WTC11 (cell line): ENCODE results near the gene NPY. TPM values are rescaled to one million over a fixed set of nuclear protein-coding genes. Genes with fewer than 3 reads are reported as not detected.

ENCODE experiments used
- ATAC-seq: fragments of 200-7000 bp; cut with Tn5 transposase; 2 replicates; pipeline ENCODE4 v1.10.0; 2021; ENCODE audit warnings: mild to moderate bottlenecking, moderate library complexity
- CTCF ChIA-PET: fragments of 300-600 bp; sonication (Branson Sonifier 250); formaldehyde crosslinking; loops from one replicate; lab custom pipeline; 2021; ENCODE audit warnings: antibody characterized with exemption; lab: Charles Lee
- POLR2A ChIA-PET: fragments of 350-600 bp; sonication (Branson Sonifier 250); formaldehyde crosslinking; loops from one replicate; lab custom pipeline; 2021; ENCODE audit warnings: antibody characterized with exemption; lab: Charles Lee
- DNase-seq: peaks from one replicate; pipeline ENCODE4 v3.0.0; 2021; ENCODE audit warnings: low spot score
- H3K27ac Mint-ChIP-seq: 2 replicates; pipeline ENCODE4 v1.8.0; 2021; ENCODE audit warnings: mixed read lengths
- H3K27me3 Mint-ChIP-seq: 2 replicates; pipeline ENCODE4 v1.8.0; 2021; ENCODE audit warnings: low read depth, mild to moderate bottlenecking, moderate library complexity, mixed read lengths
- H3K36me3 Mint-ChIP-seq: 2 replicates; pipeline ENCODE4 v1.8.0; 2021; ENCODE audit warnings: mixed read lengths
- H3K4me1 Mint-ChIP-seq: 2 replicates; pipeline ENCODE4 v1.8.0; 2022; ENCODE audit warnings: mixed read lengths
- H3K4me3 Mint-ChIP-seq: 2 replicates; pipeline ENCODE4 v1.8.0; 2021; ENCODE audit warnings: mild to moderate bottlenecking, moderate library complexity, mixed read lengths
- H3K9me3 Mint-ChIP-seq: 2 replicates; pipeline ENCODE4 v1.8.0; 2021; ENCODE audit warnings: mixed read lengths
- ELF4 ChIP-seq: sonication (generic); formaldehyde crosslinking; IDR thresholded peaks from 2 replicates; pipeline ENCODE4 v1.8.1; 2022; ENCODE audit warnings: low read depth, mild to moderate bottlenecking, moderate library complexity, missing genetic modification reagents
- HMGA2 ChIP-seq: fragments of 250-450 bp; sonication (Bioruptor Pico); IDR thresholded peaks from 2 replicates; pipeline ENCODE4 v1.4.0; 2021; ENCODE audit warnings: mild to moderate bottlenecking, moderate library complexity
- NFE2L1 ChIP-seq: sonication (generic); formaldehyde crosslinking; IDR thresholded peaks from 2 replicates; pipeline ENCODE4 v1.8.1; 2023; ENCODE audit warnings: missing genetic modification reagents
- NR3C1 ChIP-seq: sonication (generic); formaldehyde crosslinking; conservative IDR thresholded peaks from 2 replicates; pipeline ENCODE4 v1.8.1; 2023; ENCODE audit warnings: low read depth, mild to moderate bottlenecking, missing genetic modification reagents
- PREB ChIP-seq: sonication (generic); formaldehyde crosslinking; IDR thresholded peaks from 2 replicates; pipeline ENCODE4 v1.8.1; 2022; ENCODE audit warnings: mild to moderate bottlenecking, missing genetic modification reagents, moderate library complexity, borderline replicate concordance
- RORB ChIP-seq: fragments of 250-450 bp; sonication (Bioruptor Pico); IDR thresholded peaks from 2 replicates; pipeline ENCODE4 v1.9.0; 2021; ENCODE audit warnings: mild to moderate bottlenecking
- SMAD3 ChIP-seq: sonication (generic); formaldehyde crosslinking; IDR thresholded peaks from 2 replicates; pipeline ENCODE4 v1.8.0; 2022; ENCODE audit warnings: missing genetic modification reagents, mild to moderate bottlenecking, borderline replicate concordance
- ZNF121 ChIP-seq: sonication (generic); formaldehyde crosslinking; IDR thresholded peaks from 2 replicates; pipeline ENCODE4 v1.8.0; 2023; ENCODE audit warnings: missing genetic modification reagents
- ZNF317 ChIP-seq: sonication (generic); formaldehyde crosslinking; IDR thresholded peaks from 2 replicates; pipeline ENCODE4 v1.8.1; 2023; ENCODE audit warnings: low read depth, mild to moderate bottlenecking, moderate library complexity, missing genetic modification reagents, borderline replicate concordance
- ZNF396 ChIP-seq: fragments of 250-450 bp; sonication (Bioruptor Pico); IDR thresholded peaks from 2 replicates; pipeline ENCODE4 v1.8.0; 2021; ENCODE audit warnings: mild to moderate bottlenecking, moderate library complexity, borderline replicate concordance
- ZNF416 ChIP-seq: fragments of 250-450 bp; sonication (Bioruptor Pico); IDR thresholded peaks from 2 replicates; pipeline ENCODE4 v1.9.0; 2021; ENCODE audit warnings: mild to moderate bottlenecking, inconsistent platforms
- ZNF671 ChIP-seq: fragments of 250-450 bp; sonication (Bioruptor Pico); IDR thresholded peaks from 2 replicates; pipeline ENCODE4 v1.8.0; 2021; ENCODE audit warnings: mild to moderate bottlenecking
- total RNA-seq: library from RNA; stranded (reverse); gene quantifications from 3 replicates; pipeline ENCODE4 v1.2.3, GENCODE V29; 2021
- TF ChIP-seq, protein P1 (sequence below): sonication (generic); formaldehyde crosslinking; IDR thresholded peaks from 2 replicates; pipeline ENCODE4 v1.8.1; 2022; ENCODE audit warnings: mild to moderate bottlenecking, moderate library complexity, missing genetic modification reagents
- TF ChIP-seq, protein P2 (sequence below): sonication (generic); formaldehyde crosslinking; IDR thresholded peaks from 2 replicates; pipeline ENCODE4 v1.8.1; 2022; ENCODE audit warnings: low read depth, missing genetic modification reagents, borderline replicate concordance
- TF ChIP-seq, protein P3 (sequence below): sonication (generic); formaldehyde crosslinking; IDR thresholded peaks from 2 replicates; pipeline ENCODE4 v1.8.1; 2023; ENCODE audit warnings: mild to moderate bottlenecking, missing genetic modification reagents, moderate library complexity
- TF ChIP-seq, protein P4 (sequence below): sonication (generic); formaldehyde crosslinking; IDR thresholded peaks from 2 replicates; pipeline ENCODE4 v1.8.1; 2022; ENCODE audit warnings: low read depth, mild to moderate bottlenecking, moderate library complexity, missing genetic modification reagents, borderline replicate concordance
- TF ChIP-seq, protein P5 (sequence below): fragments of 250-450 bp; sonication (Bioruptor Pico); conservative IDR thresholded peaks from 2 replicates; pipeline ENCODE4 v1.9.0; 2021; ENCODE audit warnings: mild to moderate bottlenecking
- TF ChIP-seq, protein P6 (sequence below): sonication (generic); formaldehyde crosslinking; IDR thresholded peaks from 2 replicates; pipeline ENCODE4 v1.8.0; 2023; ENCODE audit warnings: missing genetic modification reagents
- TF ChIP-seq, protein P7 (sequence below): fragments of 200-600 bp; IDR thresholded peaks from 2 replicates; pipeline ENCODE4 v1.8.0; 2022; ENCODE audit warnings: antibody characterized with exemption

NPY gene
- total RNA-seq, 1 experiment from 2014 or later: 0.63 TPM

DNA sequence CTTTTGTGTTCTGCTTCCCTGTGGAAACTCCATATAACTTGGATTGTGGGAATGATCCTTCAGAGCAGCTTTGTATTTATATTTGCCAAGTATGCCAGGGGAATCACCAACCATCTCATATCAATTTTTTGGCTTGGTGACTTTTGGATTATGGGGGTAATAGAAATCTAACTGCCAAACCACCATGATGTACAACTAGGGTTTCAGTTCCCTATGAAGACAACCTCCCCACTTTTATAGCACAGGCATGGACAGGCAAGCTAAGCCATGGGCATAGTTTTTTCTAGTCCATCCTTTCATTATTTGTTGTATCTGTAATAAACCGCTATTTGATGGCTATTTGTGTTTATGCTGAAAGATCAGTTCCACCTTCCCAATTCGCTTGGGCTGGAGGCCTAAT is 17.7 kb downstream of the NPY start:
- Mint-ChIP-seq H3K36me3 (peaks cover 4% of the 10 kb centered on the region; the same call in 1 of the 2 replicates), H3K4me1 (no peaks in the 10 kb centered on the region; the same call in 1 of the 2 replicates), H3K27me3 (no peaks in the 10 kb centered on the region), H3K4me3 (no peak overlapping the region), H3K9me3 (peaks cover 9% of the 10 kb centered on the region), H3K27ac (no peak overlapping the region)
- ChIA-PET CTCF (no interaction called here), POLR2A (no interaction called here)
- DNase-seq (no peak), ATAC-seq (no peak)
- no peak for TF ChIP-seq ELF4 (CRISPR knock-in tag)
- TF ChIP-seq ZNF121 (CRISPR knock-in tag): no peak

DNA sequence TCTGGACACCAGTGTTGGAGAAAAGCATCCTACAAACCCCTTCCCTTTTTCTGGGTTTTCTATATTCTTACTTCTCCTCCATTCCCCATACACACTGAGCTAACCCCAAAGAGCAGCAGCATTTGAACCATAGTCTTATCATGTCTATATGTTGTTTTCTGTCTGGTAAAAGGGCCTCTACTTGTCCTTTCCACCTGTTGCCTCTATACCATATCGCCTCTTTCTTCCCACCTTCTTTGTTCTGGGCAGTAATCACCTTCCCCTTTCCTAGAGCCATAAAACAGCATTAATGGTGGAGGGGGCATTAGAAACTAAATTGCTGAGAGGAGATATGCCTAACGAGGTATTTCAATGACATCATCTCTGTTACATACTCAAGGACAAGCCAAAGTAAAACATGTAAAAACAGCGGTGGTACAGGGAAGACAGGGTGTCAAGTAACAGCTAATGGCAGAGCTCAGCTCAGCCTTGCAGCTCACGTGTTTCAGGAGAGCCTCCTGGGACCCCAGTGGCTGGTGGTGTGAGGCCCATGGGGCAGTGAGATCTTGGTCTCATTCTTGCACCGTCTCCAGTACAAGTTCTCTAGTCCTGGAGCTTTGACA is 20.6 kb downstream of the NPY start:
- Mint-ChIP-seq H3K4me1 (no peaks in the 10 kb centered on the region; the same call in 1 of the 2 replicates), H3K27ac (no peak overlapping the region), H3K36me3 (peaks cover 4% of the 10 kb centered on the region; the same call in 1 of the 2 replicates), H3K4me3 (no peak overlapping the region), H3K9me3 (peaks cover 9% of the 10 kb centered on the region), H3K27me3 (no peaks in the 10 kb centered on the region; the same call in 1 of the 2 replicates)
- POLR2A ChIA-PET: no interaction called here
- DNase-seq (no peak), ATAC-seq (peak; percentile 57)
- CTCF ChIA-PET: interaction anchor here (1.2 kb wide), 1 partner anchor 14 kb away, joined by 6 read pairs; no protein-coding TSS in a partner anchor
- TF ChIP-seq ZNF396 (CRISPR knock-in tag) (no peak), ZNF416 (no peak), RORB (no peak), NR3C1 (CRISPR knock-in tag) (no peak), SMAD3 (CRISPR knock-in tag) (no peak), HMGA2 (no peak)
- TF ChIP-seq, protein P1, sequence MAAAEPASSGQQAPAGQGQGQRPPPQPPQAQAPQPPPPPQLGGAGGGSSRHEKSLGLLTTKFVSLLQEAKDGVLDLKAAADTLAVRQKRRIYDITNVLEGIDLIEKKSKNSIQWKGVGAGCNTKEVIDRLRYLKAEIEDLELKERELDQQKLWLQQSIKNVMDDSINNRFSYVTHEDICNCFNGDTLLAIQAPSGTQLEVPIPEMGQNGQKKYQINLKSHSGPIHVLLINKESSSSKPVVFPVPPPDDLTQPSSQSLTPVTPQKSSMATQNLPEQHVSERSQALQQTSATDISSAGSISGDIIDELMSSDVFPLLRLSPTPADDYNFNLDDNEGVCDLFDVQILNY (CRISPR knock-in tag): no peak
- TF ChIP-seq, protein P2, sequence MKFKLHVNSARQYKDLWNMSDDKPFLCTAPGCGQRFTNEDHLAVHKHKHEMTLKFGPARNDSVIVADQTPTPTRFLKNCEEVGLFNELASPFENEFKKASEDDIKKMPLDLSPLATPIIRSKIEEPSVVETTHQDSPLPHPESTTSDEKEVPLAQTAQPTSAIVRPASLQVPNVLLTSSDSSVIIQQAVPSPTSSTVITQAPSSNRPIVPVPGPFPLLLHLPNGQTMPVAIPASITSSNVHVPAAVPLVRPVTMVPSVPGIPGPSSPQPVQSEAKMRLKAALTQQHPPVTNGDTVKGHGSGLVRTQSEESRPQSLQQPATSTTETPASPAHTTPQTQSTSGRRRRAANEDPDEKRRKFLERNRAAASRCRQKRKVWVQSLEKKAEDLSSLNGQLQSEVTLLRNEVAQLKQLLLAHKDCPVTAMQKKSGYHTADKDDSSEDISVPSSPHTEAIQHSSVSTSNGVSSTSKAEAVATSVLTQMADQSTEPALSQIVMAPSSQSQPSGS (CRISPR knock-in tag): no peak
- TF ChIP-seq, protein P3, sequence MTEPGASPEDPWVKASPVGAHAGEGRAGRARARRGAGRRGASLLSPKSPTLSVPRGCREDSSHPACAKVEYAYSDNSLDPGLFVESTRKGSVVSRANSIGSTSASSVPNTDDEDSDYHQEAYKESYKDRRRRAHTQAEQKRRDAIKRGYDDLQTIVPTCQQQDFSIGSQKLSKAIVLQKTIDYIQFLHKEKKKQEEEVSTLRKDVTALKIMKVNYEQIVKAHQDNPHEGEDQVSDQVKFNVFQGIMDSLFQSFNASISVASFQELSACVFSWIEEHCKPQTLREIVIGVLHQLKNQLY (CRISPR knock-in tag): no peak
- TF ChIP-seq, protein P4, sequence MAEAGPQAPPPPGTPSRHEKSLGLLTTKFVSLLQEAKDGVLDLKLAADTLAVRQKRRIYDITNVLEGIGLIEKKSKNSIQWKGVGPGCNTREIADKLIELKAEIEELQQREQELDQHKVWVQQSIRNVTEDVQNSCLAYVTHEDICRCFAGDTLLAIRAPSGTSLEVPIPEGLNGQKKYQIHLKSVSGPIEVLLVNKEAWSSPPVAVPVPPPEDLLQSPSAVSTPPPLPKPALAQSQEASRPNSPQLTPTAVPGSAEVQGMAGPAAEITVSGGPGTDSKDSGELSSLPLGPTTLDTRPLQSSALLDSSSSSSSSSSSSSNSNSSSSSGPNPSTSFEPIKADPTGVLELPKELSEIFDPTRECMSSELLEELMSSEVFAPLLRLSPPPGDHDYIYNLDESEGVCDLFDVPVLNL (CRISPR knock-in tag): no peak
- TF ChIP-seq, protein P5, sequence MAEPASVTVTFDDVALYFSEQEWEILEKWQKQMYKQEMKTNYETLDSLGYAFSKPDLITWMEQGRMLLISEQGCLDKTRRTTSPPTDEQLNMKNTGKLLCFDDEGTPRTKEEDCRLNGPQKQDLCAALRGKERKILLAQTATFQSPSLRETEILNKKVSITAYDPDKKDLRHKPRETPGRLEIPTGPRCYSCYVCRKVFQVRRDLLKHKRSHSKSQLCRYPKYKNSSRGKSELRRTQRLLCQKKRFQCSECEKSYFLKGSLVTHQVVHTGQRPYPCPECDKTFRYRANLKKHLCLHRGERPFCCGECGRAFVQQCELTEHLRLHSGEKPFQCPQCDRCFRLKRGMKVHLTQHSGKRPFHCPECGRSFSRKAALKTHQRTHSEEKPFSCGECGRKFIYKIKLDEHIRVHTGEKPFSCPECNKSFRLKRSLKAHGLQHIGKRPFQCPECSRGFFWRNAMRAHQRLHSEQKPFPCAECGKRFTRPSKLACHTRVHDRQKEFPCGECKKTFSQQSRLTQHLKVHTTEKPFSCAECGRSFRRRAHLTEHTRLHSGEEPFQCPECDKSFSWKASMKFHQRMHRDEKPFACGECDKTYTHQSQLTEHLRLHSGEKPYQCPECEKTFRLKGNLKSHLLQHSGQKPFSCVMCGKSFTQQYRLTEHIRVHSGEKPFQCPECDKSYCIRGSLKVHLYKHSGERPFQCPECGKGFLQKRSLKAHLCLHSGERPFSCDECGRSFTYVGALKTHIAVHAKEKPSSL (CRISPR knock-in tag): no peak

DNA sequence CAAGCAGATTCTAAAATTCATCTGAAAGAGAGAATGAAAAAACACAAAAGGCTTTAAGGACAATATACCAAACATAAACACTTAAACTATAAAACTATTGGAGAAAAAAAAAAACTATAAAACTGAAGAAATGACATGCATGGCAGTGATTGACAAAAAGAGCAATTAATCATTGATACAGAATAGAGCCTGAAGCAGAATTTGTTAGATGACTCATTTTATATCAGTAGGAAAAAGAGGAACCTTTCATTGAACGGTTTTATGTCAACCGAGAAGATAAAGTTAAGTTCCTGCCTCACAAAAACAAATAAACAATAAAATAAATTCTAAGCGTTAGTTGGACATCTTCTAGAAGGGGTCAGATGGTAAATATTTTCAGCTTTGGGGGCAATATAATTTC is 23.3 kb downstream of the NPY start:
- TF ChIP-seq NFE2L1 (CRISPR knock-in tag) (no peak), ZNF317 (no peak), ZNF671 (no peak), PREB (no peak)
- TF ChIP-seq, protein P6, sequence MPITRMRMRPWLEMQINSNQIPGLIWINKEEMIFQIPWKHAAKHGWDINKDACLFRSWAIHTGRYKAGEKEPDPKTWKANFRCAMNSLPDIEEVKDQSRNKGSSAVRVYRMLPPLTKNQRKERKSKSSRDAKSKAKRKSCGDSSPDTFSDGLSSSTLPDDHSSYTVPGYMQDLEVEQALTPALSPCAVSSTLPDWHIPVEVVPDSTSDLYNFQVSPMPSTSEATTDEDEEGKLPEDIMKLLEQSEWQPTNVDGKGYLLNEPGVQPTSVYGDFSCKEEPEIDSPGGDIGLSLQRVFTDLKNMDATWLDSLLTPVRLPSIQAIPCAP (CRISPR knock-in tag): no peak
- TF ChIP-seq, protein P7, sequence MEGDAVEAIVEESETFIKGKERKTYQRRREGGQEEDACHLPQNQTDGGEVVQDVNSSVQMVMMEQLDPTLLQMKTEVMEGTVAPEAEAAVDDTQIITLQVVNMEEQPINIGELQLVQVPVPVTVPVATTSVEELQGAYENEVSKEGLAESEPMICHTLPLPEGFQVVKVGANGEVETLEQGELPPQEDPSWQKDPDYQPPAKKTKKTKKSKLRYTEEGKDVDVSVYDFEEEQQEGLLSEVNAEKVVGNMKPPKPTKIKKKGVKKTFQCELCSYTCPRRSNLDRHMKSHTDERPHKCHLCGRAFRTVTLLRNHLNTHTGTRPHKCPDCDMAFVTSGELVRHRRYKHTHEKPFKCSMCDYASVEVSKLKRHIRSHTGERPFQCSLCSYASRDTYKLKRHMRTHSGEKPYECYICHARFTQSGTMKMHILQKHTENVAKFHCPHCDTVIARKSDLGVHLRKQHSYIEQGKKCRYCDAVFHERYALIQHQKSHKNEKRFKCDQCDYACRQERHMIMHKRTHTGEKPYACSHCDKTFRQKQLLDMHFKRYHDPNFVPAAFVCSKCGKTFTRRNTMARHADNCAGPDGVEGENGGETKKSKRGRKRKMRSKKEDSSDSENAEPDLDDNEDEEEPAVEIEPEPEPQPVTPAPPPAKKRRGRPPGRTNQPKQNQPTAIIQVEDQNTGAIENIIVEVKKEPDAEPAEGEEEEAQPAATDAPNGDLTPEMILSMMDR: no peak
- TF ChIP-seq, all 79 proteins: peak for 0

More for the DNA sequence above, 23.3 kb downstream of the NPY start:
- CTCF ChIA-PET: interaction anchor here (5.0 kb wide), 1 partner anchor 11 kb away, joined by 30 read pairs; no protein-coding TSS in a partner anchor
- H3K4me1 Mint-ChIP-seq: no peaks in the 10 kb centered on the region; the same call in 1 of the 2 replicates
- H3K27ac Mint-ChIP-seq: no peak overlapping the region
- H3K36me3 Mint-ChIP-seq: no peaks in the 10 kb centered on the region
- H3K4me3 Mint-ChIP-seq: no peak overlapping the region
- POLR2A ChIA-PET: no interaction called here
- DNase-seq: no peak
- no peak for ATAC-seq
- no peaks in the 10 kb centered on the region; the same call in 1 of the 2 replicates for H3K27me3 Mint-ChIP-seq
- no peaks in the 10 kb centered on the region for H3K9me3 Mint-ChIP-seq
